HG03558 (cell line): Measurements from ENCODE around the gene FA2H.
"Not testable (repeated sequence)": the region's sequence is repeated elsewhere in the genome, so short reads cannot be mapped to it uniquely, and the experiment has no call there.

Source experiments
- ATAC-seq: cut with Tn5 transposase; IDR thresholded peaks from one replicate; pipeline ENCODE4 v1.9.1; 2021; ENCODE audit warnings: moderate number of reproducible peaks; ENCODE audit not compliant: unreplicated experiment; ENCODE audit errors: extremely low read depth

Gene FA2H

GRCh38 chr16:74771656-74772315, 2.8 kb downstream of the FA2H start:
- ATAC-seq = no peak

GRCh38 chr16:74770831-74771526, 3.6 kb downstream of the FA2H start:
- no peak for ATAC-seq

- no peak for ATAC-seq
Measured at GRCh38 chr16:74769586-74770190, 4.9 kb downstream of the FA2H start.

GRCh38 chr16:74768239-74768638, 6.4 kb downstream of the FA2H start:
- ATAC-seq = no peak

- ATAC-seq = no peak
Measured at GRCh38 chr16:74767749-74768148, 6.9 kb downstream of the FA2H start.

- ATAC-seq = no peak
Measured at GRCh38 chr16:74766729-74767128, 7.9 kb downstream of the FA2H start.

GRCh38 chr16:74764184-74764583, 10.4 kb downstream of the FA2H start:
- not testable (repeated sequence) for ATAC-seq

- ATAC-seq = no peak
Measured at GRCh38 chr16:74761665-74762064, 13.0 kb downstream of the FA2H start.

GRCh38 chr16:74760007-74760767, 14.4 kb downstream of the FA2H start:
- ATAC-seq = peak; percentile 52

GRCh38 chr16:74759564-74759963, 15.1 kb downstream of the FA2H start:
- no peak for ATAC-seq

GRCh38 chr16:74758801-74759200, 15.8 kb downstream of the FA2H start:
- ATAC-seq = no peak

GRCh38 chr16:74757349-74757748, 17.3 kb downstream of the FA2H start:
- no peak for ATAC-seq

GRCh38 chr16:74756203-74756602, 18.4 kb downstream of the FA2H start:
- no peak for ATAC-seq

GRCh38 chr16:74753180-74753579, 21.4 kb downstream of the FA2H start:
- ATAC-seq = no peak

GRCh38 chr16:74752756-74753155, 21.9 kb downstream of the FA2H start:
- no peak for ATAC-seq

GRCh38 chr16:74752258-74752657, 22.4 kb downstream of the FA2H start:
- ATAC-seq = no peak

GRCh38 chr16:74751658-74752057, 23.0 kb downstream of the FA2H start:
- ATAC-seq = no peak

GRCh38 chr16:74749291-74750055, 25.1 kb downstream of the FA2H start:
- no peak for ATAC-seq

GRCh38 chr16:74748616-74749026, 26.0 kb downstream of the FA2H start:
- ATAC-seq = no peak
